ENCODE measurements around the gene FRMD4A.
"Not testable (repeated sequence)": the region's sequence is repeated elsewhere in the genome, so short reads cannot be mapped to it uniquely, and the experiment has no call there.

Gene FRMD4A

DNA sequence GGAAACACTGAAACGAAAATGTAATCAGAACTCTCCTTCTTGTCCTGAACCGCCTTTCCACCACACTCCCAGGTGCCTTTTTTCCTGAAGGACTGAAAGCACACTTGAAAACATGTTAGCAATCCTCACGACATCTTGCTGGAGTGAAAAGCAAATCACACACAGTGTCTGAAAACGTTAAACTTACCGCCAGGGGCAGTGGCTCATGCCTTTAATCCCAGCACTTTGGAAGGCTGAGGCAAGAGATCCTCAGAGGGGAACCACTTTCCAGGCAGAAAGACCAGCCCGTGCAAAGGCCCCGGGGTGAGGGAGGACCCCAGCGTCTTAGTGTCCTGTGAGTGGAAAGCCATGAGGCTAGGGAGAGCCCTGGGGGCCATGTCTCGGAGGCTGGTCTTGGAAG is 533.6 kb downstream of the FRMD4A start:
- no peak for DNase-seq

DNA sequence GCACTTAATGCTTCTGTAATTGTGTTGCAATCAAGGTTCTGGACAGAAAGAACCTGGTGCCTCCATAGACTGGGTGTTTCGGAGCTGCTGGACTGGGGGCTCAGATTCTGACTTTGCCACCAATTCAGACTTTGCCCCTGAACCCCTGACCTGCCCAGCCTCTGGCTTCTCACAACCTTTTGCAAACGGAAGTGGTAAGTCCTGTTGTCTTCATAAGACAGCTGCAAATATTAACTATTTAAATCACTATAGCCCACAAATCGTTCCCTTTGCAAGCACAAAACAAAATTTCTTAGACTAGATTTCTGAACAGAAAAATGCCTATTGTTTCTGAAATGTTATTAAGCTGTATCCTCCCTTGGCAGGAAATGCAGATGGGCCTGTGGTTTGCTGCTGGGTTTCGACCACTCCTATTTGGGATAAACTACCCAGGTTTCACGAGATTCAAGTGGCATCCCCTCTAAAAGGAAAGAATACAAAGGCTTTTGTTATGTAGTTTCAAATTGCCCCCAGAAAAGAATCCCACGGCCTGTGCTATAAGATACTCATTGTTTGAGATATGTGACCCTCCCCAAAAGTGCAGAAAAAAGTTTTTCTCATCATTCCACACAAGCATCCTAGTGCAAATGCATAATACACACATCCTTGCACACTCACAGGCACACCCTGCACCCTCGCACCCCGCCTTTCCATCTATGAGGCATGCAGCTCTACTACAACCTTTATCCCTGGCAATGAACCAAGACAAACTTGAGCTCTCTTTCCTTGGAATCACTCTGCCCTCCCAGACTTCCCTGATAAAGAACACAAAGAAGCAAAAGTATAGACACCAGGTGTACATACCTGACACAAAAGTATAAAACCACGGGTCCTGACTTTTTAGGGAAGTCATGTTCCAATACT is 534.8 kb downstream of the FRMD4A start:
- DNase-seq, result no peak

DNA sequence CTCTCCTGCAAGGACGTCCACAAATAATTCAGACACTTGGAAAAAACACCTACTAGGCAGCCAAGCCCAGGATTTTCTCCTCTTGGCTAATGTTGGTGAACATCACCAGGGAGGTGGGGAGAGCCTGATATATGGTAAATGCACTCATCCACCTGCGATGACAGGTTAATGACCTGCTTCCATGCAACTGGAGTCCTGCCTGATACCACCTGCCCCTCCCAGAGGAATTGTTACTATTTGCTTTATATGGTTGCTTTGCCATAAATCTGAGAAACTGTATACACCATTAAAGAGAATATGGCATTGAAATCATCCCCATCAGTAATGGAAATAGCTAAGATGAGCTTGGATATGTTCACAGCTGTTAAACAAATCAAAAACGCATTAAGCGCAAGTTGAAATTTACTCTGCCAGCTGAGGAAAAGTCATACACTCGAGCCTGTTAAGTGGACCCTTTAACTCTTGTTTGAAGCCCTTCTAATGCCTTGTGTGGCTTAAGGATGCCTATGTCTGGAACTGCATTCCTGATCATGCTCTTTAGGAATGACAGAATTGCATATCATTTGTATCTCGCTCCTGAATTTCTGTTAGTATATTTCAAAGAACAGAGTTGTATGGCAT is 535.6 kb downstream of the FRMD4A start:
- no peak for DNase-seq

DNA sequence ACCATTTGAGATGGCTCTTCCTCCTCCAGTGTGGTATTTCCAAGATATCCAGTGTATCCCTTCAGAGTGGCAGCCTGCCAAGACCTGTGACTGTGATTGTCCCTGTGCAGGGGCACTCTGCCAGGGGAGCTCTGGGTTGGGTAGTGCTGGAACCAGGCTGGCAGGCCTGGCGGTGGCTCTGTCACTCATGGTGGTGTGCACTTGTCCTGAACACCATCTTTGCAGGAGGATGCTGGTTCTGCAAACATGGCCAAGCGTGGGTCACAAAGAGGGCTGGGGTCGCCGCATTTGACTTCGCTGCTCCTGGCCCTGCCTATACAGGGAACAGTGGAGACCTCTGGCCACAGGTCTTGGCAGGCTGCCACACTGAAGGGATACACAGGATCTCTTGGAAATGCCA is 538.7 kb downstream of the FRMD4A start:
- no peak for DNase-seq

DNA sequence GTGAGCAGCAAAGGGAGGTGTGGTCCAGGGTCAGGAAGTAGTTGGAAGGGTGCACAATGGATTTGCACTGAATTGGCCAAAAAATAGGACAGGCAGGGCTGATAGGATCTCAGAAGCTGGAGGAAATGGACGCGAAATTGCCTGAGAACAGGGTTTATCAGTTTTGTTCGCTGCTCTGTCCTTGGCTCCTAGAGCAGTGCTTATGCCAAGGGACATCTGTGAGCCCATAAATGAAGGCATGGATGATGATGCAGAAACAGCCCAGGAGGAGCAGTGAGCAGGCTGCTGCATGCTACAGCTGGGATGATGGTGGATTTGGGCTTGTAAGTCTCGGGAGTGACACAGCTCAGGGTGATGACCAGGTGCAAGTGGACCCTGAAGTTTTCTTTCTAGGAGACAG is 539.2 kb downstream of the FRMD4A start:
- no peak for DNase-seq

DNA sequence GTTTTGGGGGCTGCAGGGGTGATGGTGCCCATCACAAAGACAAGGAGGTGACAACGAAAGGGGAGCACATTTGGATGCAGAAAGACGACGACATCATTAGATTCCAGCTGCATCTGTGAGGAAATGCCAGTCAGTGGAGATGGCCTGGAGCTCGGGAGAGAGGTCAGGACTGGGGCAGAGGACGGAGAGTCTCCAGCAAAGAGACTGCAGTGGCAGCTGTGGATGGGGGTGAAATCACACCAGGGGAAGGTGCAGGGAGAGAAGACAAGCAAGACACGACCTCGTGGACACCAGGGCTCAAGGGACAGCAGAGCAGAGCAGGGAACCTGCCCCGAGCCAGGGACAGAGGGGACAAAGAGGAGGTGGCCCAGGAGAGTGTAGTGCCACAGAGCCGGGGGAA is 540.5 kb downstream of the FRMD4A start:
- DNase-seq, result no peak

DNA sequence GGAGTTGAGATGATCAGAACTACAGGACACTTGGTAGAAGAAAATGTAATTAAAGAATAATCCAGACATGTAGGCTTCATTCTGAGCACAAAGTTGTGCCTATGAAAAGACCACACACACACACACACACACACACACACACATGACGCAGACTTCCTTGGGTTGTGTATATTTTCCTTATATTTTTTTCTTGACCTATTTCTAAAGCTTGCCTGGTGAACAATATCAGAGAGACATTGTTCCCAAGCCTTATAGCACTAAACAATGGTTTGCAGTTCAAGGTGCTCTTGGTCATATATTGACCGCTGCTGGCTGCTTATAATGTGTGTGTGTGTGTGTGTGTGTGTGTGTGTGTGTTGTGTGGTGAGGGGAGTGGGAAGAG is 541.3 kb downstream of the FRMD4A start:
- no peak for DNase-seq

DNA sequence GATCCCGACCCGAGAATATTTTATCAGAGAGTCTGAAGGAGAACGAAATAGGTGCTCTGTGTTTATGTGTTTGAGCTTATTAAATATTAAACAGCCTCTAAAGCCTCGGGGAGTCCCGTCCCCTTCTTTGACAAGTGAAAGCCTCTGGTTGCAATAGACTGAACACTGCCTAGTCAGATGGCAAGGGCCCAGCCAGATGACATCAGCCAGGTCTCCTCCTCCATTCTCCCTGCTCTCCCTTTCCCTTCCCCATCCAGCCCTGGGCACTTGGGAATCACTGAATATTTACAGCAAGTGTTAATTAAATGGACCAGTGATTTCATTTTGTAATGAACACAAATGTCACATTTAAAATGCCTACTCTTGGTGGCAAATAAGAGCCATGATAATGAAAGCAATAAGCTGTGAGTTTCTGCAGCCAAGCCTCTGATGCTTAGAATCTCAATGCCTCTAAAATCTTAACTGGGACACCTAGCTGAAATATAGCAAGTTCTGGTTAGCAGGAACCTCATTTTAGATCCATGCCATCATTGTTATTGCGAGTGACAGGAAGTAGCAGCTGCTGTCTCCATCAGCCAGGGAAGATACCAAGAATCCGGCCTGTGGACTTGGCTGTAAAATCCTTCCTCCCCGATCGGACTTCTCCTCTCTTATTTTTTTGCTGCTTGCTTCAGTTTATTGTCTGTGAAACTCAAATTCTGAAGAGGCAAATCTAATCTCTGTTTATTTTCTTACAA is 541.8 kb downstream of the FRMD4A start:
- DNase-seq, result no peak

DNA sequence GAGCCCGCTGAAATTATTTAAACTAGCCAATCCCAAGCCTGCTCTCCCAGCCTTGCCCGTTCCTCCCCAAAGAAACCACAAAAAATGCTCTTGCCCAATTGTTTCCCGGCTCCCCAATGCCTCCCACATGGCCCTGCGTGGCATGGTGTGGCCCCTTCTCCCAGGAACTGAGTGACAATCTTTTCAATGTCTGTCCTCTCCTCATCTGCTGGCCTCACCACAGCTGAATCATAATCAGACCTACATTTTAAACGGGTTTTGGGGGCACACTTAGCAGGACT is 542.5 kb downstream of the FRMD4A start:
- no peak for DNase-seq

DNA sequence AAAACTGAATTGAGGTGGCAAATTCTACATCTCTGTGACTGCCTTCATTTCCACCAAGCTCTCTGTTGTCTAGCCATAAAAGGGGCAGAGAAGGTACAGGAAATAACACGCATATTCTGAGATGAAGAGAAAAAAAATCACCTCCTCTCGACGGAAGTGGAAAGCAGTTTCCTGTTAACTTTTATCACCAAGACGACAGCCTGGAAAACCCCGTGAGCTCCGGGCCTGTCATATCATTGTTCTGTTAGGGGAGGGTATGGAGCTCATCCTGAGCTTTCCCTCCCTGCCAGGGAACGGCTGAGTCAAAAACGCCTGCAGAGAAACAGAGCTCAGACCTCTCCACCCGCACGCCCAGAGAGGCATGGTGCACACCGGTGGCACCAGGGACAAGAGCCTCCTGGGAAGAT is 543.7 kb downstream of the FRMD4A start:
- DNase-seq, result peak; percentile 80

DNA sequence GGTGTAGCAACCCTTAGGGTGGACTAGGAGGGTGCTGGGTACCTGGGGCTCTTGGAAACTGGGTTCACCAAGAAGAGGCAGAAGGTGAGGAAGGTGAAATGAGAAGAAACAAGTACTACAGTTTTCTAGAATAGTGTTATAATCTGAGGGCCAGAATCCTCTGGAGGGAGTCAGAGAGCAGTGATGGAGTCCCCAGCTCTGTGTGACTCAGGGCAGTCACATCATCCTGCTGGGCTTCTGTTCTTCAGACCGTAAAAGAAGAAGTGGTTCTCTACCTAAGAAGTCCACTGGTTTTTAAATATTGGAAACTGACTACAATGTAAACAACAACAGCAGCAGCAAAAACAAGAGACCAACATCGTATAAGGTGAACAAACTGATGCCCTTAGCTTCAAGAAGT is 546.7 kb downstream of the FRMD4A start:
- DNase-seq, result peak; percentile 23

DNA sequence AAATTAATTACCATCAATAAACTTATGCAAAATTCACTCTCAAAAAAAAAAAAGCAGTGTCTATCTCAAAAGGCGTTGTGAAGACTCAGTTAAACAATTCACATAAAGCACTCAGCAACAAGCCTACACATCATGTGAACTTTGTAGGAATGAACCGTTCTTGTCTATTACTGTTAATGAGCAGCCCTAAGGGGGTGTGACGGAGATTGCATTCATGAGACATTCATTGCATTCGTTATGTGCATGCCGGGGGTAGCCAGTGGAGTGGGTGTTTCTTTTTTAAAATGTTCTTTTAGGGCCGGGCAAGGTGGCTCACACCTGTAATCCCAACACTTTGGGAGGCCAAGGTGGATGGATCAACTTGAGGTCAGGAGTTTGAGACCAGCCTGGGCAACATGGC is 551.0 kb downstream of the FRMD4A start:
- no peak for DNase-seq

DNA sequence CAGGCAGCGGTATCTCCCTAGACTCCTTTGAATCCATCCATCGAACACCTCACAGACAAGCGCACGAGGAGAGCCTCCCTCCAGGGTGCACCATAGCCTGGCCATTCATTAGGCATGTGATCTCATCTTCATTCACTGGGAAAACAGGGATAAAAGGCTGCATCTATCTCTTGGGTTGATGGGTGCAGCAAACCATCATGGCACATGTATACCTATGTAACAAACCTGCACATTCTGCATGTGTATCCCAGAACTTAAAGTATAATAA is 552.1 kb downstream of the FRMD4A start:
- DNase-seq, result not testable (repeated sequence)

DNA sequence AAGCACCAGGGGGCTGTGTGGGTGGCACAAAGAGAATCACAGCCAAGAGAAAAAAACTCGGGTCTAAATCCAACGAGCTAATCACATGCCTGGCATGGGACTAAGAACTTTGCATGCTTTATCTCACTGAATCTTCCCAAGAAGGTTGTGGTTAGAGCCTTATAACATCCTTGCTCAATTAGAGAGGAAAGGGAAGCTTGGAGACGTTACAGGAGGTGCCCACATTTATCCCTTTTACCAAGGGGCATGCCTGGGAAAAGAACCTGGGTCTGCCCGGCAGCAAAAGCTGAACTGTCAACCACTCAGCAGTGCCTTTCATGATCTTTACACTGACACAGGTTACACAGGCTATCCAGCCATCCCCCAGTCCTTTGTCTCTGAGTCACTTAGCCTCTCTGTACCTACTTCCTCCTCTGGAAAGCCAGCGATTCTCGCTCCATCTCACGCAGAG is 553.8 kb downstream of the FRMD4A start:
- DNase-seq, result no peak

DNA sequence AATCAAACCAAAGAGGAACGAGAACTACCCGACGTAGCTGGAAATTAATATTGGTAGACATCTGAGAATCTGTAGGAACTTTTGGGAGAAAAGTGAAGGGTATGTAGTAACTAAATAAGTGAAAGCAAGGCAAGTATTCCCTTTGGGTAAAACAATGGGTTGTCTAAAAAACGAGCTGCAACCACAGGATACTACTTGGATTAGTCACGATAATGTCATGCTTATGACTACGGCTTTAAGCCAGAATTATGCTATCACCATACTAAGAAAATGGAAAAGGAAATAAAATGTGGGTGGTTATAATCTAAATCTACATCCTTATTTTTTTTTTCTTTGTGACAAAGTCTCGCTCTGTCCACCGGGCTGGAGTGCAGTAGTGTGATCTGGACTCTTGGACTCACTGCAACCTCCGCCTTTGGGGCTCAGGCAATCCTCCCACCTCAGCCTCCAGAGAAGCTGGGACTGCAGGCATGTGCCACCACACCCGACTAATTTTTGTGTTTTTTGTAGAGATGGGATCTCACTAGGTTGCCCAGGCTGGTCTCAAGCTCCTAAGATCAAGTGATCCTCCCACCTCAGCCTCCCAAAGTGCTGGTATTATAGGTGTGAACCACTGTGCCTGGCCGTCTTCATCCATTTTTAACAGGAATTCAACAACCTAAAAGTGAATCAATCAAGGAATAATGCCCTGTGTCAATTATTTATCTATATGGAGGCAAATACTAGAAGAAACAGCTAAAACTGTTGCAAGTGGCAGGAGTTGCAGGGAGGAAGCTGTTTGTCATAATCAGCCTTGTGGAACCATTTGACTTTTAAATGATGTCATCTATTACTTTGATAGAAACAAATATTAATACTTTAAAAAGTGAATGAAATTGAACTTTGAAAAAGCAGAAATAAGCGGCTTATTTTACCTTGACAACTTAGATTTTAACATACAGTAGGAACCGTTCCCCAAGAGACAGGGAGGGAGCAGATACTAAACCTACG is 554.6 kb downstream of the FRMD4A start:
- no peak for DNase-seq

DNA sequence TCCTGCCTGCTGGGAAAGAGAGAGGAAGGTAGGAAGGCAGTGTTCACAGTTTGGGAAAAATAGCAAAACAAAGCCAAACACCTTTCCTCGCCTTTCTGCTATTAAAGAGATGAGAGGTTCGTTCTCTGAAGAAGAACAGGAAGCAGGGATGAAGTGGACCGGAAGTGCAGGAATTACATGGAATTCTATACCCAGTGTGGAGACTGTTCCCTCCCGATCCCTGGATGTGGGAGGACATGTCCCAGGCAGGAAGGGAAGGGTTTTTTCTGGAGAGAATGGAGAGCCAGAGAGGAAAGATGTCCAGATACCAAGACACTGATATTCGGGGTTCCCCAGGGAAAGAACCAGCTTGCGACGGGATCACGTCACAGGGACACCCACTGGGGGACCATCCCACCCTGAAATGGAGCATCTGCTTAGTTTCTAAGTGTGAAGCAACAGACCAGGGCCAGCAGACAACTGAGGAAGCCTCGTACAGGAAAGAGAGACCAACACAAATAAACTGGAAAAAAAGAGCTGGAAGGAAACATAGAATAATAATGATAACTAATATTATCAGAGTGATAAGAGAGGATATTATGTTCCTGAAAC is 556.3 kb downstream of the FRMD4A start:
- DNase-seq, result no peak

DNA sequence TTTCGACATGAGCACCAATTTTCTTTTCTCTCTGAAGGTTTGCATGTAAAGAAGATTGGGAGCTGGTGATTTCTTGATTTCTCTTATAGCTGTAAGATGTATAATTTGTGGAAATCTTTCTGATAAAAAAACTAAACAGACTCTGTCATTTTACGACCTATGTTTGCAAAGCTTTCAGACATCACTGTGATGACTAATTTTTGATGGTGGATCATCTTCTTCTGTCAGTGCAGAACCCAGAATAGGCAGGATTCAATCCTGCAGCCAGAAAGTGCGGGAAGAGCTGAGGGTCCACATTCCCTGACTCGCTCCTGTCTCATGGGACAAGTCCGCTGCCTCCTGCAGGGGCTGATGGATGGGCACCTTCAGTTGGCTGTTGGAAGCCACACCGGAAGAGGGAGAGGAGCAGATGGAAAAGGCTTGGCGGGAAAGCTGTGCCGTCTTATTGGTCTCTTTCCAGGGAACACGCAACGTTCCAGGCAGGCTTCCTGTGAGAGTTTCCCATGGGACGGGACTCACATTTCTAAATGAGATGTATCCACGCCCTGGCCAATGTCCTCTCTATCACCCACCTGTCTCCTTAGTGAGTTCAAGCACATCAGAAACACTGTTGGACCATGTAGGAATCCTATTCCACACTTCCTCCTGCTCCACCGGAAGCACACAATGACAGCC is 557.1 kb downstream of the FRMD4A start:
- DNase-seq, result no peak

DNA sequence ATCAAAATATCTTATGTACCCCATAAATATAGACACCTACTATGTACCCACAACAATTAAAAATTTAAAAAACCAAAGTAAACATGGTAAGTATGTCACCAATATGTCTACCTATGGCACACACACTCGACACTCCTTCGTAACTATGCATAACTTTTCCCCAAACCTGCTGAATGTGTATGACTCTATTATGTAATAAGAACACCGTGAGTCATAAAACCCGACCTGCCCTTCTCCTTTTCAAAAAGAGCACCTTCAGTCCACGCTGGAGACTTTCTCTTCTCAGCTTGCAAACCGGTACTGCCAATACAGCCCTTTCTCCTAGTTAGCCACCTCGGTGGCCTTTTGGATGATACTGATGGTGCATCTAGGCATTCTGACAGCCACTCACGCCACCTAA is 557.7 kb downstream of the FRMD4A start:
- DNase-seq, result no peak

DNA sequence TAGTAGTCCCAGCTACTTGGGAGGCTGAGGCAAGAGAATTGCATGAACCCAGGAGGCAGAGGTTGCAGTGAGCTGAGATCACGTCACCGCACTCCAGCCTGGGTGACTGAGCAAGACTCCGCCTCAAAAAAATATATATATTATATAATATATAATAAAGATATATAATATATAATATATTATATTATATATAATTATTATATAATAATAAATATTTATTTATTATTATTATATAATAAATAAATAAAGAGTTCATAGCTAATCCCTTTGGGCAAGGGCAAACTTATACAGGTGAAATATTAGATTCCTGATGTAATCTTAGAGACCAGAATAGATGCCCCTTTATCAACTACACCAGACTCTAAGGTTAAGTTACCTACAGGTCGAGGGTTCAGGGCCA is 558.7 kb downstream of the FRMD4A start:
- no peak for DNase-seq

DNA sequence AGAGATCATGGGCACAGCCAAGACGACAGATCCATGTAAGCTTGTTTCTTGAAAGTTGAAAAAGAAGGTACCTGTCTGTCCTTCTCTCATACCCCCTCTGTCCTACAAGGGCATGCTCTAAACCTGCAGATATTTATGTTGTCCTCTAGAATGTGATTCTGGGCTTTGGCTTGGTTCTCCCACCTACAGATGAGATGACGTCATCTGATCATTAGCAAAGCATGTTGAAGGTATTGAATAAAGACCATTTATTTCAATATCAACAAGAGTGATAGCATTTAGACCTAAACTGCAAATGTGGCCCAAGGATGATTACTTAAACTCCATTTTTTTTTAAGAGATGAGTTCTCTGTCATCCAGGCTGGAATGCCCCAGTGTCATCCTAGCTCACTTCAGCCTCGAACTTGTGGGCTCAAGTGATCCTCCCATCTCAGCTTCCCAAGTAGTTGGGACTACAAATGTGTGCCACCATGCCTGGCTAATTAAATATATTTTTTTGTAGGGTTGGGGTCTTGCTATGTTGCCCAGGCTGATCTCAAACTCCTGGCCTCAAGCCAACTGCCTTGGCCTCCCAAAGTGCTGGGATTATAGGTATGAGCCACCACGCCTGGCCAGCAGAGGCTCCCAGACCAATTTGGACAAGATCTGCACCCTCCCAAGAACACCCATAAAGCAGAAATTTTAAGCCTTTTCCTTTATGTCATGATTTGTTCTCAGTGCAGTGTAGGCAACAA is 559.8 kb downstream of the FRMD4A start:
- no peak for DNase-seq

DNA sequence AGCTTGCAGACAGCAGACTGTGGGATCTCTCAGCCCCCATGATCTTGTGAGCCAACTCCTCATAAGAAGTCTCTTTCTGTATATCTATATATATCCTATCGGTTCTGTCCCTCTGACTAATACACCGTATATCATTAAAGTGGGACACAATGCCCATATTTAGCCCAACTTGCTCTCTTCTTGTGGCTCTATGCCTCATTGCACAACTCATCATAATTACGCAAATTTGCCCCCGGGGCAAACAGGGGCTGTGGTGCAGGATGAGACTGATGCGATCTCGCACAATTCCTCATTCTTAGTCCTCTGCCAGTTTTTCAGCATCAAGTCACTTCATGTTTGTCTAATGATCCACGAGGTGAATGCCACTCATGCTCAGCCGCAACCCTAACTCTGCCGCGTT is 560.8 kb downstream of the FRMD4A start:
- no peak for DNase-seq
